HEK293 (cell line): ENCODE measurements around the gene KCP.

Experiments used
- HOXD13 ChIP-seq: sonication (generic); formaldehyde crosslinking; IDR thresholded peaks from 2 replicates; pipeline ENCODE4 v1.8.0; 2022; ENCODE audit warnings: missing genetic modification reagents, borderline replicate concordance
- KLF10 ChIP-seq: fragments of 450-650 bp; IDR thresholded peaks from 2 replicates; pipeline ENCODE4 v1.5.1; 2018; ENCODE audit warnings: missing biosample characterization, mild to moderate bottlenecking, missing genetic modification characterization
- SCRT1 ChIP-seq: fragments of 450-650 bp; formaldehyde crosslinking; IDR thresholded peaks from 2 replicates; pipeline ENCODE4 v1.5.1; 2016; ENCODE audit warnings: missing biosample characterization, missing genetic modification characterization, borderline replicate concordance
- ZBTB21 ChIP-seq: fragments of 450-650 bp; formaldehyde crosslinking; IDR thresholded peaks from 2 replicates; pipeline ENCODE4 v1.5.1; 2017; ENCODE audit warnings: missing biosample characterization, missing genetic modification characterization
- ZBTB48 ChIP-seq: fragments of 450-650 bp; formaldehyde crosslinking; IDR thresholded peaks from 2 replicates; pipeline ENCODE4 v1.5.1; 2016; ENCODE audit warnings: missing biosample characterization, missing genetic modification characterization
- ZFP69B ChIP-seq: fragments of 450-650 bp; formaldehyde crosslinking; IDR thresholded peaks from 2 replicates; pipeline ENCODE4 v1.5.1; 2016; ENCODE audit warnings: missing biosample characterization, missing genetic modification characterization
- ZNF132 ChIP-seq: fragments of 450-650 bp; formaldehyde crosslinking; IDR thresholded peaks from 2 replicates; pipeline ENCODE4 v1.5.1; 2017; ENCODE audit warnings: missing biosample characterization, missing genetic modification characterization, borderline replicate concordance
- ZNF16 ChIP-seq: fragments of 450-650 bp; formaldehyde crosslinking; IDR thresholded peaks from 2 replicates; pipeline ENCODE4 v1.5.1; 2016; ENCODE audit warnings: low read depth, missing biosample characterization, missing genetic modification characterization
- ZNF174 ChIP-seq: fragments of 450-650 bp; formaldehyde crosslinking; IDR thresholded peaks from 2 replicates; pipeline ENCODE4 v1.5.0; 2017; ENCODE audit warnings: missing biosample characterization, mild to moderate bottlenecking, missing genetic modification characterization
- ZNF223 ChIP-seq: fragments of 450-650 bp; formaldehyde crosslinking; IDR thresholded peaks from 2 replicates; pipeline ENCODE4 v1.5.1; 2016; ENCODE audit warnings: missing biosample characterization, missing genetic modification characterization
- ZNF302 ChIP-seq: fragments of 450-650 bp; formaldehyde crosslinking; IDR thresholded peaks from 2 replicates; pipeline ENCODE4 v1.5.1; 2016; ENCODE audit warnings: missing biosample characterization, missing genetic modification characterization, low read depth
- ZNF311 ChIP-seq: fragments of 450-650 bp; formaldehyde crosslinking; IDR thresholded peaks from 2 replicates; pipeline ENCODE4 v1.5.1; 2017; ENCODE audit warnings: missing biosample characterization, missing genetic modification characterization, borderline replicate concordance
- ZNF394 ChIP-seq: fragments of 450-650 bp; formaldehyde crosslinking; IDR thresholded peaks from 2 replicates; pipeline ENCODE4 v1.5.1; 2016; ENCODE audit warnings: missing biosample characterization, missing genetic modification characterization, mild to moderate bottlenecking, moderate library complexity, borderline replicate concordance
- ZNF426 ChIP-seq: fragments of 450-650 bp; formaldehyde crosslinking; IDR thresholded peaks from 2 replicates; pipeline ENCODE4 v1.5.1; 2017; ENCODE audit warnings: missing biosample characterization, missing genetic modification characterization, mild to moderate bottlenecking, inconsistent platforms, moderate library complexity
- ZNF433 ChIP-seq: fragments of 450-650 bp; formaldehyde crosslinking; IDR thresholded peaks from 2 replicates; pipeline ENCODE4 v1.5.1; 2016; ENCODE audit warnings: missing biosample characterization, missing genetic modification characterization, low read depth
- ZNF48 ChIP-seq: fragments of 450-650 bp; formaldehyde crosslinking; IDR thresholded peaks from 2 replicates; pipeline ENCODE4 v1.5.1; 2016; ENCODE audit warnings: missing biosample characterization, missing genetic modification characterization
- ZNF510 ChIP-seq: fragments of 450-650 bp; formaldehyde crosslinking; IDR thresholded peaks from 2 replicates; pipeline ENCODE4 v1.5.1; 2018; ENCODE audit warnings: mild to moderate bottlenecking, missing genetic modification characterization, missing biosample characterization; ENCODE audit not compliant: insufficient replicate concordance
- ZNF548 ChIP-seq: fragments of 450-650 bp; formaldehyde crosslinking; IDR thresholded peaks from 2 replicates; pipeline ENCODE4 v1.5.1; 2016; ENCODE audit warnings: missing biosample characterization, missing genetic modification characterization
- ZNF624 ChIP-seq: fragments of 450-650 bp; formaldehyde crosslinking; IDR thresholded peaks from 2 replicates; pipeline ENCODE4 v1.5.1; 2017; ENCODE audit warnings: missing biosample characterization, missing genetic modification characterization
- ZNF660 ChIP-seq: fragments of 450-650 bp; IDR thresholded peaks from 2 replicates; pipeline ENCODE4 v1.5.1; 2018; ENCODE audit warnings: missing biosample characterization, mild to moderate bottlenecking, missing genetic modification characterization
- ZNF785 ChIP-seq: fragments of 450-650 bp; formaldehyde crosslinking; IDR thresholded peaks from 2 replicates; pipeline ENCODE4 v1.5.1; 2016; ENCODE audit warnings: missing biosample characterization, missing genetic modification characterization
- ZNF792 ChIP-seq: fragments of 450-650 bp; formaldehyde crosslinking; IDR thresholded peaks from 2 replicates; pipeline ENCODE4 v1.5.1; 2016; ENCODE audit warnings: missing biosample characterization, missing genetic modification characterization
- ZNF830 ChIP-seq: fragments of 450-650 bp; IDR thresholded peaks from 2 replicates; pipeline ENCODE4 v1.5.0; 2018; ENCODE audit warnings: missing biosample characterization, missing genetic modification characterization, low read depth, mild to moderate bottlenecking, moderate library complexity
- ZSCAN23 ChIP-seq: fragments of 450-650 bp; formaldehyde crosslinking; IDR thresholded peaks from 2 replicates; pipeline ENCODE4 v1.5.1; 2016; ENCODE audit warnings: missing biosample characterization, missing genetic modification characterization
- TF ChIP-seq, protein P1 (sequence below): fragments of 450-650 bp; formaldehyde crosslinking; IDR thresholded peaks from 2 replicates; pipeline ENCODE4 v1.5.1; 2017; ENCODE audit warnings: missing biosample characterization, missing genetic modification characterization
- TF ChIP-seq, protein P2 (sequence below): fragments of 450-650 bp; formaldehyde crosslinking; IDR thresholded peaks from 2 replicates; pipeline ENCODE4 v1.5.1; 2016; ENCODE audit warnings: missing biosample characterization, missing genetic modification characterization
- TF ChIP-seq, protein P3 (sequence below): fragments of 450-650 bp; formaldehyde crosslinking; IDR thresholded peaks from 2 replicates; pipeline ENCODE4 v1.5.1; 2016; ENCODE audit warnings: missing biosample characterization, missing genetic modification characterization, low read depth
- TF ChIP-seq, protein P4 (sequence below): fragments of 450-650 bp; formaldehyde crosslinking; IDR thresholded peaks from 2 replicates; pipeline ENCODE4 v1.5.1; 2017; ENCODE audit warnings: missing biosample characterization, missing genetic modification characterization
- TF ChIP-seq, protein P5 (sequence below): fragments of 450-650 bp; formaldehyde crosslinking; IDR thresholded peaks from 2 replicates; pipeline ENCODE4 v1.5.1; 2016; ENCODE audit warnings: missing biosample characterization, missing genetic modification characterization
- TF ChIP-seq, protein P6 (sequence below): fragments of 450-650 bp; formaldehyde crosslinking; IDR thresholded peaks from 2 replicates; pipeline ENCODE4 v1.5.1; 2017; ENCODE audit warnings: missing biosample characterization, missing genetic modification characterization

KCP gene

DNA sequence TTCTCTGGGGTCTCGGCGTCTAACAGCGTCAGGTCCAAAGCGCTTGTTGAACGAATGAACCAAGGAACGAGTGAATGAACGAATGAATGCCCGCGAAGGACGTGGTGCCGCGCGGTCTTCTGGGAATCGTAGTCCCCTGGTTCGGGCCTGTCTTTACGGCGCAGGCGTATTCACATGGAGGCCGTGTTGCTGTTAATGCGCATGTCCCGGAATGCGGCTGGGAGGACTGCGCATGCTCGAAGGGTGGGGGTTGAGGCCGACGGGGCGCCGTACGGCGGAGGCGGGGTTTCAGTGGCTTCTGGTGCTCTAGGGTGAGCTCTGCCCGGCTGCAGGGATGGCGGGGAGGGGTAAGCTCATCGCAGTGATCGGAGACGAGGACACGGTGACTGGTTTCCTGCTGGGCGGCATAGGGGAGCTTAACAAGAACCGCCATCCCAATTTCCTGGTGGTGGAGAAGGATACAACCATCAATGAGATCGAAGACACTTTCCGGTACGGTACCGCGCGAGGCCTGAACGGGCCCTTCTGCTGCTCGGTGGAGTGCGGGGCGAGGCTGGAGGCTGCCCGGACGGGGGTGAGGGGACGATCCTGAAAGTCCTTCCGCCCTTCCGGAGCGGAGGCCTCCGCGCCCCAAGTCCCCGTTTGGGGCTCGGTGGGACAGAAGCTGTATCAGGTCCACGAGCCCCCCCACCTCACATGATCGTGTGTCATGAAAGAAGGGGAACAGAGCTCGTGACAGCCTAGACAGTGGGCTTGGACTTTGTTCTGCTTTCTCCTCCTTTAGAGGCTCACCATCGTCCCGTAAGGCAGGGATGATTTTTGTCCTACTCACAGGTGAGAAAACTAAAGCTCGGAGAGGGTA is 47.7 kb downstream of the KCP start, which contains the start of gene ATP6V1F (continued):
- TF ChIP-seq ZNF624 (tag by site-specific recombination) (no peak), ZNF433 (tag by site-specific recombination) (no peak), ZNF48 (tag by site-specific recombination) (no peak), ZNF132 (tag by site-specific recombination) (no peak), ZNF311 (no peak), ZFP69B (tag by site-specific recombination) (peak; percentile 57; the same call in 1 of the 2 replicates), ZBTB48 (tag by site-specific recombination) (peak; percentile 86; the same call in 1 of the 2 replicates), ZNF394 (tag by site-specific recombination) (peak; percentile 76; the same call in 1 of the 2 replicates), ZNF792 (tag by site-specific recombination) (no peak), ZNF174 (tag by site-specific recombination) (no peak), ZNF660 (no peak; the same call in 1 of the 2 replicates), ZNF426 (no peak), SCRT1 (no peak), ZNF830 (tag by site-specific recombination) (no peak), ZSCAN23 (tag by site-specific recombination) (no peak), KLF10 (tag by site-specific recombination) (no peak), ZNF510 (tag by site-specific recombination) (no peak), HOXD13 (CRISPR knock-in tag) (no peak), ZNF223 (no peak), ZNF785 (tag by site-specific recombination) (no peak), ZNF548 (tag by site-specific recombination) (no peak), ZBTB21 (tag by site-specific recombination) (peak; percentile 42; the same call in 1 of the 2 replicates), ZNF16 (tag by site-specific recombination) (no peak), ZNF302 (tag by site-specific recombination) (no peak)
- TF ChIP-seq, protein P1, sequence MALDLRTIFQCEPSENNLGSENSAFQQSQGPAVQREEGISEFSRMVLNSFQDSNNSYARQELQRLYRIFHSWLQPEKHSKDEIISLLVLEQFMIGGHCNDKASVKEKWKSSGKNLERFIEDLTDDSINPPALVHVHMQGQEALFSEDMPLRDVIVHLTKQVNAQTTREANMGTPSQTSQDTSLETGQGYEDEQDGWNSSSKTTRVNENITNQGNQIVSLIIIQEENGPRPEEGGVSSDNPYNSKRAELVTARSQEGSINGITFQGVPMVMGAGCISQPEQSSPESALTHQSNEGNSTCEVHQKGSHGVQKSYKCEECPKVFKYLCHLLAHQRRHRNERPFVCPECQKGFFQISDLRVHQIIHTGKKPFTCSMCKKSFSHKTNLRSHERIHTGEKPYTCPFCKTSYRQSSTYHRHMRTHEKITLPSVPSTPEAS (tag by site-specific recombination), result no peak
- TF ChIP-seq, protein P2, sequence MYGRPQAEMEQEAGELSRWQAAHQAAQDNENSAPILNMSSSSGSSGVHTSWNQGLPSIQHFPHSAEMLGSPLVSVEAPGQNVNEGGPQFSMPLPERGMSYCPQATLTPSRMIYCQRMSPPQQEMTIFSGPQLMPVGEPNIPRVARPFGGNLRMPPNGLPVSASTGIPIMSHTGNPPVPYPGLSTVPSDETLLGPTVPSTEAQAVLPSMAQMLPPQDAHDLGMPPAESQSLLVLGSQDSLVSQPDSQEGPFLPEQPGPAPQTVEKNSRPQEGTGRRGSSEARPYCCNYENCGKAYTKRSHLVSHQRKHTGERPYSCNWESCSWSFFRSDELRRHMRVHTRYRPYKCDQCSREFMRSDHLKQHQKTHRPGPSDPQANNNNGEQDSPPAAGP, result peak; percentile 54; the same call in 1 of the 2 replicates
- TF ChIP-seq, protein P3, sequence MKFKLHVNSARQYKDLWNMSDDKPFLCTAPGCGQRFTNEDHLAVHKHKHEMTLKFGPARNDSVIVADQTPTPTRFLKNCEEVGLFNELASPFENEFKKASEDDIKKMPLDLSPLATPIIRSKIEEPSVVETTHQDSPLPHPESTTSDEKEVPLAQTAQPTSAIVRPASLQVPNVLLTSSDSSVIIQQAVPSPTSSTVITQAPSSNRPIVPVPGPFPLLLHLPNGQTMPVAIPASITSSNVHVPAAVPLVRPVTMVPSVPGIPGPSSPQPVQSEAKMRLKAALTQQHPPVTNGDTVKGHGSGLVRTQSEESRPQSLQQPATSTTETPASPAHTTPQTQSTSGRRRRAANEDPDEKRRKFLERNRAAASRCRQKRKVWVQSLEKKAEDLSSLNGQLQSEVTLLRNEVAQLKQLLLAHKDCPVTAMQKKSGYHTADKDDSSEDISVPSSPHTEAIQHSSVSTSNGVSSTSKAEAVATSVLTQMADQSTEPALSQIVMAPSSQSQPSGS (tag by site-specific recombination), result no peak
- TF ChIP-seq, protein P4, sequence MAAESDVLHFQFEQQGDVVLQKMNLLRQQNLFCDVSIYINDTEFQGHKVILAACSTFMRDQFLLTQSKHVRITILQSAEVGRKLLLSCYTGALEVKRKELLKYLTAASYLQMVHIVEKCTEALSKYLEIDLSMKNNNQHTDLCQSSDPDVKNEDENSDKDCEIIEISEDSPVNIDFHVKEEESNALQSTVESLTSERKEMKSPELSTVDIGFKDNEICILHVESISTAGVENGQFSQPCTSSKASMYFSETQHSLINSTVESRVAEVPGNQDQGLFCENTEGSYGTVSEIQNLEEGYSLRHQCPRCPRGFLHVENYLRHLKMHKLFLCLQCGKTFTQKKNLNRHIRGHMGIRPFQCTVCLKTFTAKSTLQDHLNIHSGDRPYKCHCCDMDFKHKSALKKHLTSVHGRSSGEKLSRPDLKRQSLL (tag by site-specific recombination), result no peak
- TF ChIP-seq, protein P5, sequence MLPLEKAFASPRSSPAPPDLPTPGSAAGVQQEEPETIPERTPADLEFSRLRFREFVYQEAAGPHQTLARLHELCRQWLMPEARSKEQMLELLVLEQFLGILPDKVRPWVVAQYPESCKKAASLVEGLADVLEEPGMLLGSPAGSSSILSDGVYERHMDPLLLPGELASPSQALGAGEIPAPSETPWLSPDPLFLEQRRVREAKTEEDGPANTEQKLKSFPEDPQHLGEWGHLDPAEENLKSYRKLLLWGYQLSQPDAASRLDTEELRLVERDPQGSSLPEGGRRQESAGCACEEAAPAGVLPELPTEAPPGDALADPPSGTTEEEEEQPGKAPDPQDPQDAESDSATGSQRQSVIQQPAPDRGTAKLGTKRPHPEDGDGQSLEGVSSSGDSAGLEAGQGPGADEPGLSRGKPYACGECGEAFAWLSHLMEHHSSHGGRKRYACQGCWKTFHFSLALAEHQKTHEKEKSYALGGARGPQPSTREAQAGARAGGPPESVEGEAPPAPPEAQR (tag by site-specific recombination), result no peak
- TF ChIP-seq, protein P6, sequence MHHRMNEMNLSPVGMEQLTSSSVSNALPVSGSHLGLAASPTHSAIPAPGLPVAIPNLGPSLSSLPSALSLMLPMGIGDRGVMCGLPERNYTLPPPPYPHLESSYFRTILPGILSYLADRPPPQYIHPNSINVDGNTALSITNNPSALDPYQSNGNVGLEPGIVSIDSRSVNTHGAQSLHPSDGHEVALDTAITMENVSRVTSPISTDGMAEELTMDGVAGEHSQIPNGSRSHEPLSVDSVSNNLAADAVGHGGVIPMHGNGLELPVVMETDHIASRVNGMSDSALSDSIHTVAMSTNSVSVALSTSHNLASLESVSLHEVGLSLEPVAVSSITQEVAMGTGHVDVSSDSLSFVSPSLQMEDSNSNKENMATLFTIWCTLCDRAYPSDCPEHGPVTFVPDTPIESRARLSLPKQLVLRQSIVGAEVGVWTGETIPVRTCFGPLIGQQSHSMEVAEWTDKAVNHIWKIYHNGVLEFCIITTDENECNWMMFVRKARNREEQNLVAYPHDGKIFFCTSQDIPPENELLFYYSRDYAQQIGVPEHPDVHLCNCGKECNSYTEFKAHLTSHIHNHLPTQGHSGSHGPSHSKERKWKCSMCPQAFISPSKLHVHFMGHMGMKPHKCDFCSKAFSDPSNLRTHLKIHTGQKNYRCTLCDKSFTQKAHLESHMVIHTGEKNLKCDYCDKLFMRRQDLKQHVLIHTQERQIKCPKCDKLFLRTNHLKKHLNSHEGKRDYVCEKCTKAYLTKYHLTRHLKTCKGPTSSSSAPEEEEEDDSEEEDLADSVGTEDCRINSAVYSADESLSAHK (tag by site-specific recombination), result peak; percentile 10; the same call in 1 of the 2 replicates
